GM21737 (cell line): ENCODE results near the gene ITGB6.
"Not testable (repeated sequence)": the region's sequence is repeated elsewhere in the genome, so short reads cannot be mapped to it uniquely, and the experiment has no call there.

Experiments
- ATAC-seq: cut with Tn5 transposase; IDR thresholded peaks from one replicate; pipeline ENCODE4 v1.9.1; 2021; ENCODE audit warnings: mild to moderate bottlenecking, moderate library complexity; ENCODE audit not compliant: unreplicated experiment

ITGB6 gene

GRCh38 chr2:160142472-160142871, 57.6 kb downstream of the ITGB6 start:
- ATAC-seq: no peak

- ATAC-seq: no peak
These were observed 58.2 kb downstream of the ITGB6 start for GRCh38 chr2:160141912-160142311.

GRCh38 chr2:160141419-160141818, 58.7 kb downstream of the ITGB6 start:
- ATAC-seq: no peak

GRCh38 chr2:160140471-160140870, 59.6 kb downstream of the ITGB6 start:
- no peak for ATAC-seq

- no peak for ATAC-seq
These were observed 60.1 kb downstream of the ITGB6 start for GRCh38 chr2:160139991-160140390.

- ATAC-seq: no peak
These were observed 60.7 kb downstream of the ITGB6 start for GRCh38 chr2:160139350-160139749.

- ATAC-seq: no peak
These were observed 61.7 kb downstream of the ITGB6 start for GRCh38 chr2:160138406-160138805.

GRCh38 chr2:160137464-160137863, 62.6 kb downstream of the ITGB6 start:
- no peak for ATAC-seq

- no peak for ATAC-seq
These were observed 67.3 kb downstream of the ITGB6 start for GRCh38 chr2:160132761-160133160.

GRCh38 chr2:160126756-160127155, 73.3 kb downstream of the ITGB6 start:
- no peak for ATAC-seq

GRCh38 chr2:160126315-160126714, 73.8 kb downstream of the ITGB6 start:
- no peak for ATAC-seq

- no peak for ATAC-seq
These were observed 74.2 kb downstream of the ITGB6 start for GRCh38 chr2:160125828-160126227.

GRCh38 chr2:160125366-160125765, 74.7 kb downstream of the ITGB6 start:
- ATAC-seq: no peak

GRCh38 chr2:160124571-160124970, 75.5 kb downstream of the ITGB6 start:
- ATAC-seq: no peak

GRCh38 chr2:160114721-160115120, 85.4 kb downstream of the ITGB6 start:
- not testable (repeated sequence) for ATAC-seq

GRCh38 chr2:160114020-160114419, 86.1 kb downstream of the ITGB6 start:
- ATAC-seq: no peak

- ATAC-seq: peak; percentile 63
These were observed 87.9 kb downstream of the ITGB6 start for GRCh38 chr2:160111951-160112798.

GRCh38 chr2:160110674-160111239, 89.3 kb downstream of the ITGB6 start:
- no peak for ATAC-seq

- peak; percentile 86 for ATAC-seq
These were observed 90.0 kb downstream of the ITGB6 start for GRCh38 chr2:160109939-160110673.

GRCh38 chr2:160109243-160109642, 90.8 kb downstream of the ITGB6 start:
- ATAC-seq: no peak

- ATAC-seq: no peak
These were observed 91.4 kb downstream of the ITGB6 start for GRCh38 chr2:160108646-160109045.

GRCh38 chr2:160105366-160105765, 94.7 kb downstream of the ITGB6 start:
- ATAC-seq: no peak
